NT2/D1 (cell line): ENCODE measurements around the gene KIAA1328.

Experiments used
- DNase-seq: peaks from one replicate; pipeline ENCODE4 v3.0.0-alpha.2; 2011; ENCODE audit warnings: low read depth, low spot score
- H3K27me3 ChIP-seq: 2 replicates; pipeline ENCODE4 v1.6.0; 2011; ENCODE audit warnings: mild to moderate bottlenecking; ENCODE audit not compliant: insufficient read length, insufficient read depth
- H3K36me3 ChIP-seq: 2 replicates; pipeline ENCODE4 v1.6.1; 2011; ENCODE audit warnings: mild to moderate bottlenecking, low read length, mixed read lengths; ENCODE audit not compliant: insufficient read depth, insufficient read length
- H3K4me1 ChIP-seq: 2 replicates; pipeline ENCODE4 v1.5.1; 2011; ENCODE audit not compliant: insufficient read depth, insufficient read length
- H3K4me3 ChIP-seq: 2 replicates; pipeline ENCODE4 v1.5.1; 2011; ENCODE audit warnings: low read depth; ENCODE audit not compliant: insufficient read length
- H3K9ac ChIP-seq: 2 replicates; pipeline ENCODE4 v1.6.0; 2011; ENCODE audit warnings: low read depth; ENCODE audit not compliant: insufficient read length
- H3K9me3 ChIP-seq: 2 replicates; pipeline ENCODE4 v1.5.1; 2011; ENCODE audit warnings: mild to moderate bottlenecking, low read length; ENCODE audit not compliant: insufficient read depth
- SUZ12 ChIP-seq: IDR thresholded peaks from 2 replicates; pipeline ENCODE4 v1.6.1; 2011; ENCODE audit not compliant: insufficient read length, insufficient read depth; ENCODE audit errors: extremely low read depth
- YY1 ChIP-seq: IDR thresholded peaks from 2 replicates; pipeline ENCODE4 v1.6.1; 2011; ENCODE audit not compliant: insufficient read length, insufficient read depth
- ZNF274 ChIP-seq: IDR thresholded peaks from 2 replicates; pipeline ENCODE4 v1.6.1; 2011; ENCODE audit warnings: mild to moderate bottlenecking, low read depth, low read length

KIAA1328 gene

DNA sequence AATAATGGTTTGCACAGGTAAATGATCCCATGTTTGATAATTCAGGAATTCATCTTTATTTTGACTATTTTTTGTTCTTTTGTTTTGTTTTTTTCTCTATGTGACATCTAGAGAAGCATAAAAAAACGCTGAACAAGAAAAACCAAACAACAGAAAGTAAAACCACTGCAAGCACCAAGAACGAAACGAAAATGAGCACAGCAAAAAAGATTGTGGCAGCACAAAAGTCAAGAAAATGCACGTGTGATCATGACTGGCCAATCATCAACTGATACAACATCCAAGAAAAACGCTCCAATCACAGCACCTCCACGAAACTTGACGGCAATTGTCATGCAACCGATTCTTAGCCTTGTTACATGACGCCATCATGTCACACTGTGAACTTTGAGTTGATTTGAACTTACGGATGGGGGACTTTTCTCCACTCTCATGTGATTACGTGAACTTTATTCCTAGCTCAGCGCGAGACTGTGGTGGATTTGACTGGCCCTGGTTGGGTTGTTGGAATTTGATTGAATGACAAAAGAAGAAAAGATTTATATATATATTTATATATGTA, 417.9 kb downstream of the KIAA1328 start:
- no peak for TF ChIP-seq SUZ12
- no peak for TF ChIP-seq YY1
- no peak for TF ChIP-seq ZNF274
- Histone ChIP-seq H3K36me3 (no peaks in the 10 kb centered on the region), H3K9me3 (no peaks in the 10 kb centered on the region), H3K4me1 (peaks cover 2% of the 10 kb centered on the region), H3K4me3 (no peak overlapping the region), H3K27me3 (peaks cover 50% of the 10 kb centered on the region), H3K9ac (no peak overlapping the region)
- DNase-seq = no peak

DNA sequence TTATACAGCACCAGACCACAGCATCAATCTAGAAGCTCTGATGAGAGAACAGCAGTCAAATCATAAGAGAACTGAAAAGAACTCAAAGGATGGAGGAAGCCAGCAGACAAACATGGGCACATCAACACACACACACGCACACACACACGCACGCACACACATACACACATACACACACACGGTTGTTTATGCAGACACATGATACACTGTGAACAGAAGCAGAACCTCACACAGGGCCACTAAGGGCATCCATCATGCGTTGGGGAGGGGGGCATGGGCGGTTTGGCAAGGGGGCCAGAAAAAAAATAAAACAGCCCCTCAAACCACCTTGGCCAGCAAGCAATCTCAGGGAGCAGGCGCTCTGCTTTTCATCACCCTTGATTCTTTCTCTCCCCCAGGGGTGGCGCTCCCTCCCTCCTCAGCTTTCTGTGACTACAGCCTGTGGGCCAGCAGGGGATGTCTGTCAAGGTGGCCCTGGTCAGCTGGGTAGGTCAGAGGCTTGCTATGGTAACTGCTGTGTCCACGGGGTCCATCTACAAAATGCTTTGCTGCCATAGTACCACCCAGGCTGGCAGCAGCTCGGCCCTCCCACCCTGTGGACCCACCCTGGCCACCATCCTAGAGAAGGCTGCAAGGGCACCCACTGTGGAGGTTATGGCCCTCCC, 418.7 kb downstream of the KIAA1328 start:
- no peak for DNase-seq

DNA sequence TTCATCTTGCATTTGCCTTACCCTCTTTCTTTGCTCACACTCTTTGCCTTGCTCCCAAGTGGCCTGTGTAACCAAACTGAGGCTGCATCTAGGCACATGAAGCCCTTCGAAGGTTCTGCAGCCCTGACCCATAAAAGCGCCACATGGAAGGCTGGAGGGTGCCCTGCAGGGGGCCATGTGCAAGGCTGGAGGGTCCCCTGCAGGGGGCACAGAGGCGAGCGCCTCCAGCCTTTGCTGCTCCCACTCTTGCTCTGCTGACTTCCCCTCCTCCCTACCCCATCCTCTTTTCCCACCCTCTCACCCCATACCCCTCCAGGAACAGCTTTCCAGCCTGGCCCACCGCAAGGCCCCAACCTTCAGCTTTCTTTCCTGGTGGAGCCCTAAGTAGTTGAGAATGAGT, 419.4 kb downstream of the KIAA1328 start:
- Histone ChIP-seq H3K4me1 (peaks cover 4% of the 10 kb centered on the region), H3K27me3 (peaks cover 50% of the 10 kb centered on the region), H3K9ac (no peak overlapping the region), H3K4me3 (no peak overlapping the region), H3K9me3 (no peaks in the 10 kb centered on the region), H3K36me3 (no peaks in the 10 kb centered on the region)
- TF ChIP-seq SUZ12 (no peak), YY1 (no peak), ZNF274 (no peak)
- DNase-seq = no peak

More for the DNA sequence above, 418.7 kb downstream of the KIAA1328 start:
- TF ChIP-seq YY1 (no peak), ZNF274 (no peak), SUZ12 (no peak)
- Histone ChIP-seq H3K9ac (no peak overlapping the region), H3K4me3 (no peak overlapping the region), H3K36me3 (no peaks in the 10 kb centered on the region), H3K27me3 (peaks cover 50% of the 10 kb centered on the region), H3K9me3 (no peaks in the 10 kb centered on the region), H3K4me1 (peaks cover 2% of the 10 kb centered on the region)

DNA sequence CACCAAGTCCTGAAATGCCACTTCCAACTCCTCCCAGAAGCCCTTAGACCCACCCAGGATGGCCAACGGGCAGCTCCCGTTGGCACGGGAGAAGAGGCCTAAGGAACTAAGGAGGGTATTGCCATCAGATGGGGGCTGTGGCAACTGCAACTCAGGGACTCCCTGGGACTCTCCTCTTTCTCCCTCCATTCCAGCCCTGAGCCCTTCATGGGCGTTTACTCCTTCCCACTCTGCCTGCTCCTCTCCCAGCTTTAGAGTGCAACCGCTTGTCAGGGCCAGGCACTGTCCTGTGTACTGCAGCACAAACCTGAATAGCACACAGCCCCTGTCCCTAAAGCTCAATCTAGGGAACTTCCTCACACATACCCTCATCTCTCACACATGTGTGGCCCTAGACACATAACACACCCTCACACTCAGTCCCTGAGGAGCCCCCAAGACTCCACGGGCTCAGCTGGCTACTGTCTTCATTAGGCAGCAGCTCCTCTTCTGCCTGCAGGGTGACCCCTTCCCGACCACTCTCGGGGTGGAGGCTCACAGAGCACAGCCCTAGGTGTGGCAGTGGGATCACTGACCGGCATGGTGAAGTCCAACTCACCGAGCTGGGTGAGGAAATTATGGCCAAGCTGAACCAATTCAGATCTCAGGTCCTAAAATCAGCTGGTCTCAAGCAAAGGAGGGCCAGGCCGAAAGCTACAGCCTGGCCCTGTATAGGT, 420.4 kb downstream of the KIAA1328 start:
- Histone ChIP-seq H3K4me3 (no peak overlapping the region), H3K27me3 (peaks cover 44% of the 10 kb centered on the region), H3K36me3 (no peaks in the 10 kb centered on the region), H3K9me3 (no peaks in the 10 kb centered on the region), H3K4me1 (peaks cover 5% of the 10 kb centered on the region), H3K9ac (no peak overlapping the region)
- no peak for DNase-seq
- TF ChIP-seq YY1 (no peak), ZNF274 (no peak), SUZ12 (no peak)

DNA sequence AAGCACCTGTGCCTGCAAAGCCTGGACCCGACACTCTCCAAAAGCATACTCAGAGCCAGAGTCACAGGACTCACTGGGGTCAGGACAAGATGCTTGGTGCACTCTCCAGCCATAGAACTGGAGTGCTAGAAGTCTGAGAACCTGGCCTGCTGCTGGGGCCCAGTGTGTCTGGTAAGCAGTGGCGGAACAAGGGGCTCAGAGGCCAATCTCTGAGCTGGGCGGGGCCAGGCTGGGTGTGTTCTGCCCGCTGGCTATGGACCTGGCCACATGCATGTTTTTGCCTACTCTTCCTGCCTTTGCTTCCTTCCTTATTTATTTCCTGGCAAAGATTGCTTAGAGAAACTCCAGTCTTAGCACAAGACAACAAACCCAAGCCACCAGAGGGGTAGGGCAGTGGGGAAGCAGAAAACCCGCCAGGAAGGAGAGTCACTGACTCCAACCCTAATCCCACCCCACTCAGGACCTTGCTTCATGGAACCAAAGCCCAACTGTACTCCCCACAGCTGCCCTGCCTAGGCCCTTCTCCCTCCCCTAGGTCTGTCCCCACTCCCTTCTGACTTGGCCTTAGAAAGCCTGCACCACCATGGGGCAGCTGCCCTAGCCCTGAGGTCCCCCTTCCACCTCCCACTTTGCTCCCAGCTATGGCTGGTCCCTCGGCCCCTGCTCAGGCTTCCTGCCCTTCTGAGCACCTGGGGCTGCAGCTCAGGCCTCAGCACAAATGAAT, 421.1 kb downstream of the KIAA1328 start:
- Histone ChIP-seq H3K27me3 (peaks cover 44% of the 10 kb centered on the region), H3K9ac (no peak overlapping the region), H3K4me1 (peaks cover 5% of the 10 kb centered on the region), H3K4me3 (no peak overlapping the region), H3K9me3 (no peaks in the 10 kb centered on the region), H3K36me3 (no peaks in the 10 kb centered on the region)
- TF ChIP-seq ZNF274 = no peak
- TF ChIP-seq YY1 = no peak
- TF ChIP-seq SUZ12 = no peak
- no peak for DNase-seq

DNA sequence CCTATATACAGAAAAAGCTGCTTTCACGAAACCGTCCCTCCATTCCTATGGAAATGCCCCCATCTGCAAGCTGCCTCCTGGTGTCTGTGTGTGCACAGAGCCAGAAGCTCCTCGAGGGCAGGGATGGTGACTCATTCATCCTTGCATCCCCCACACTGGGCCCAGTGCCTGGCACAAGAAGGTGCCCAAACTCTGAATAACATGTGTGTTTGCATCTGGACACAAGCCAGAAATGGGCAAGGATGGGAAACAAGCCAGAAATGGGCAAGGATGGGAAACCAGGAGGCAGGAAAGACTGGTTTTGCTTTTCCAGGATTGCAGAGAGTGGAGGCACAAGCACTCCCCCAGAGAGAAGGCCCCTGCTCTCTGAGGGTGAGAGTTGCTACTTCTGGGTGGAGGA, 422.8 kb downstream of the KIAA1328 start:
- H3K27me3 ChIP-seq = peaks cover 52% of the 10 kb centered on the region
- no peaks in the 10 kb centered on the region for H3K36me3 ChIP-seq
- H3K9me3 ChIP-seq = no peaks in the 10 kb centered on the region
- no peak overlapping the region for H3K4me3 ChIP-seq
- H3K9ac ChIP-seq = no peak overlapping the region
- DNase-seq = no peak
- TF ChIP-seq SUZ12 (no peak), ZNF274 (no peak), YY1 (no peak)
- peaks cover 5% of the 10 kb centered on the region for H3K4me1 ChIP-seq
